Osteocyte (in vitro differentiated cells): ENCODE data around the gene MYO5B. TPM values are rescaled to one million over a fixed set of nuclear protein-coding genes. Genes with fewer than 3 reads are reported as not detected.

ENCODE experiments used
- DNase-seq: peaks from one replicate; pipeline ENCODE4 v3.0.0; 2021; ENCODE audit warnings: mixed read lengths; ENCODE audit not compliant: unreplicated experiment; ENCODE audit errors: extremely low spot score
- H3K27ac Mint-ChIP-seq: one replicate; pipeline ENCODE4 v1.8.0; 2021; ENCODE audit warnings: mild to moderate bottlenecking, mixed read lengths; ENCODE audit not compliant: unreplicated experiment
- H3K27me3 Mint-ChIP-seq: one replicate; pipeline ENCODE4 v1.8.0; 2021; ENCODE audit warnings: mixed read lengths; ENCODE audit not compliant: unreplicated experiment
- H3K36me3 Mint-ChIP-seq: one replicate; pipeline ENCODE4 v1.8.0; 2021; ENCODE audit warnings: mixed read lengths; ENCODE audit not compliant: unreplicated experiment
- H3K4me1 Mint-ChIP-seq: one replicate; pipeline ENCODE4 v1.8.0; 2021; ENCODE audit warnings: mixed read lengths; ENCODE audit not compliant: unreplicated experiment
- H3K4me3 Mint-ChIP-seq: one replicate; pipeline ENCODE4 v1.8.0; 2021; ENCODE audit warnings: mild to moderate bottlenecking, moderate library complexity, mixed read lengths; ENCODE audit not compliant: unreplicated experiment
- H3K9me3 Mint-ChIP-seq: one replicate; pipeline ENCODE4 v1.8.0; 2021; ENCODE audit warnings: mixed read lengths; ENCODE audit not compliant: unreplicated experiment
- CTCF ChIP-seq: fragments of 200-600 bp; sonication (generic); IDR thresholded peaks from 2 replicates; pipeline ENCODE4 v1.5.0; 2021; ENCODE audit warnings: antibody characterized with exemption, mild to moderate bottlenecking, moderate library complexity
- total RNA-seq: library from RNA; stranded (reverse); gene quantifications from 2 replicates; pipeline ENCODE4 v1.2.1, GENCODE V29; 2021

Gene MYO5B
- total RNA-seq, 1 donor from 2014 or later: not detected

GRCh38 chr18:50131591-50131990, 63.4 kb downstream of the MYO5B start:
- Mint-ChIP-seq H3K9me3 (no peaks in the 10 kb centered on the region), H3K27me3 (peaks cover 2% of the 10 kb centered on the region), H3K4me1 (no peaks in the 10 kb centered on the region), H3K4me3 (no peak overlapping the region), H3K36me3 (no peaks in the 10 kb centered on the region), H3K27ac (no peak overlapping the region)
- TF ChIP-seq CTCF: no peak
- DNase-seq: no peak

GRCh38 chr18:50128506-50129271, 66.3 kb downstream of the MYO5B start:
- H3K4me1 Mint-ChIP-seq: no peaks in the 10 kb centered on the region
- H3K36me3 Mint-ChIP-seq: no peaks in the 10 kb centered on the region
- DNase-seq: no peak
- no peak for TF ChIP-seq CTCF
- H3K27me3 Mint-ChIP-seq: peaks cover 2% of the 10 kb centered on the region
- H3K4me3 Mint-ChIP-seq: no peak overlapping the region
- no peaks in the 10 kb centered on the region for H3K9me3 Mint-ChIP-seq
- no peak overlapping the region for H3K27ac Mint-ChIP-seq

- no peak for DNase-seq
These were observed 67.3 kb downstream of the MYO5B start for GRCh38 chr18:50127516-50128210.

GRCh38 chr18:50126471-50126870, 68.5 kb downstream of the MYO5B start:
- no peak for DNase-seq
- TF ChIP-seq CTCF: no peak
- Mint-ChIP-seq H3K36me3 (no peaks in the 10 kb centered on the region), H3K4me1 (no peaks in the 10 kb centered on the region), H3K27ac (no peak overlapping the region), H3K27me3 (no peaks in the 10 kb centered on the region), H3K4me3 (no peak overlapping the region), H3K9me3 (no peaks in the 10 kb centered on the region)

More at GRCh38 chr18:50127516-50128210, 67.3 kb downstream of the MYO5B start:
- TF ChIP-seq CTCF: no peak
- Mint-ChIP-seq H3K27ac (no peak overlapping the region), H3K36me3 (no peaks in the 10 kb centered on the region), H3K27me3 (peaks cover 2% of the 10 kb centered on the region), H3K9me3 (no peaks in the 10 kb centered on the region), H3K4me3 (no peak overlapping the region), H3K4me1 (no peaks in the 10 kb centered on the region)

- Mint-ChIP-seq H3K9me3 (no peaks in the 10 kb centered on the region), H3K4me3 (no peak overlapping the region), H3K27ac (no peak overlapping the region), H3K36me3 (no peaks in the 10 kb centered on the region), H3K4me1 (no peaks in the 10 kb centered on the region), H3K27me3 (no peaks in the 10 kb centered on the region)
- TF ChIP-seq CTCF: no peak
- DNase-seq: no peak
These were observed 69.5 kb downstream of the MYO5B start for GRCh38 chr18:50125456-50125855.
